BE2C (cell line): ENCODE results near the gene YDJC. TPM values are rescaled to one million over a fixed set of nuclear protein-coding genes. Genes with fewer than 3 reads are reported as not detected.
"Not testable (repeated sequence)": the region's sequence is repeated elsewhere in the genome, so short reads cannot be mapped to it uniquely, and the experiment has no call there.

Experiments used
- DNase-seq: peaks from one replicate; pipeline ENCODE4 v3.0.0-alpha.2; 2020
- H3K27me3 ChIP-seq: fragments of 250-450 bp; sonication (Bioruptor Pico); 2 replicates; pipeline ENCODE4 v1.5.1; 2020; ENCODE audit warnings: mild to moderate bottlenecking
- H3K36me3 ChIP-seq: fragments of 250-450 bp; sonication (Bioruptor Pico); 2 replicates; pipeline ENCODE4 v1.5.1; 2020; ENCODE audit warnings: mild to moderate bottlenecking
- H3K4me1 ChIP-seq: fragments of 250-450 bp; sonication (Bioruptor Pico); 2 replicates; pipeline ENCODE4 v1.5.1; 2020
- H3K4me3 ChIP-seq: 2 replicates; pipeline ENCODE4 v1.5.1; 2011; ENCODE audit warnings: low read depth, low read length
- H3K9me3 ChIP-seq: fragments of 250-450 bp; sonication (Bioruptor Pico); 2 replicates; pipeline ENCODE4 v1.5.1; 2020
- CTCF ChIP-seq: IDR thresholded peaks from 2 replicates; pipeline ENCODE4 v1.5.1; 2012; ENCODE audit warnings: mild to moderate bottlenecking, low read depth, low read length
- polyA plus RNA-seq: library from polyadenylated mRNA; unstranded; fragments of >200 nt; gene quantifications from one replicate; pipeline ENCODE4 v1.2.1, GENCODE V29; 2012; ENCODE audit warnings: low read depth, missing spikeins; ENCODE audit not compliant: insufficient read length, insufficient read depth

Gene YDJC
- polyA plus RNA-seq: 122 TPM

- no peaks in the 10 kb centered on the region for H3K27me3 ChIP-seq
- peaks cover 15% of the 10 kb centered on the region for H3K36me3 ChIP-seq
- peak; percentile 98 for DNase-seq
- peaks cover 3% of the 10 kb centered on the region for H3K4me1 ChIP-seq
- peak; percentile 69 for TF ChIP-seq CTCF
- H3K9me3 ChIP-seq: no peaks in the 10 kb centered on the region
- peak within 1 kb of the TSS; percentile 85 for H3K4me3 ChIP-seq
Observed at GRCh38 chr22:21629255-21630149, at the start of gene YDJC. Gene YDJC, minus strand, starts transcription at chr22:21630022. Its CDS starts 8 bp downstream, at chr22:21630014.

- H3K36me3 ChIP-seq: peaks cover 18% of the 10 kb centered on the region
- no peak for TF ChIP-seq CTCF
- H3K4me1 ChIP-seq: no peaks in the 10 kb centered on the region
- no peaks in the 10 kb centered on the region for H3K9me3 ChIP-seq
- H3K4me3 ChIP-seq: no peak overlapping the region
- no peaks in the 10 kb centered on the region for H3K27me3 ChIP-seq
- no peak for DNase-seq
Observed at GRCh38 chr22:21679383-21679782, 49.6 kb upstream of the YDJC start.

- H3K4me1 ChIP-seq, H3K4me3 ChIP-seq, DNase-seq, H3K27me3 ChIP-seq, H3K9me3 ChIP-seq: not testable (repeated sequence)
- H3K36me3 ChIP-seq: peaks cover 23% of the 10 kb centered on the region
Observed at GRCh38 chr22:21678842-21679241, 49.0 kb upstream of the YDJC start.

- H3K36me3 ChIP-seq: peaks cover 33% of the 10 kb centered on the region
- no peak for TF ChIP-seq CTCF
- H3K27me3 ChIP-seq: no peaks in the 10 kb centered on the region
- H3K4me3 ChIP-seq: no peak overlapping the region
- no peak for DNase-seq
- H3K9me3 ChIP-seq: no peaks in the 10 kb centered on the region
- H3K4me1 ChIP-seq: no peaks in the 10 kb centered on the region
Observed at GRCh38 chr22:21677606-21678443, 48.0 kb upstream of the YDJC start.

GRCh38 chr22:21674638-21675245 lies 44.9 kb upstream of the YDJC start:
- Histone ChIP-seq H3K9me3 (no peaks in the 10 kb centered on the region), H3K4me1 (no peaks in the 10 kb centered on the region), H3K27me3 (no peaks in the 10 kb centered on the region), H3K4me3 (no peak overlapping the region), H3K36me3 (peaks cover 53% of the 10 kb centered on the region)
- no peak for DNase-seq
- TF ChIP-seq CTCF: no peak
